Stomach (tissue), 9 donors: ENCODE data around the gene GATB. TPM values are rescaled to one million over a fixed set of nuclear protein-coding genes. Genes with fewer than 3 reads are reported as not detected.

Experiments
- DNase-seq, 2 donors: peaks; one replicate each; pipeline versions ENCODE4 v3.0.0 to v3.0.0-alpha.2; 2013 to 2019
- H3K27ac ChIP-seq, 5 donors: fragments of 200-600 bp in 4 of 5; sonication (generic) in 4 of 5; one replicate each; pipeline ENCODE4 v1.5.1; 2013 to 2019; ENCODE audit warnings: mild to moderate bottlenecking in 1 of 5, moderate library complexity in 1 of 5
- H3K27me3 ChIP-seq, 3 donors: fragments of 200-600 bp; sonication (generic); one replicate each; pipeline ENCODE4 v1.5.1; 2017 to 2019; ENCODE audit warnings: mixed run types in 1 of 3
- H3K36me3 ChIP-seq, 4 donors: fragments of 200-600 bp; sonication (generic); 1 replicate in 3 of 4; 2 replicates in 1 of 4; pipeline ENCODE4 v1.5.1; 2016 to 2019
- H3K4me1 ChIP-seq, 4 donors: fragments of 200-600 bp; sonication (generic); one replicate each; pipeline ENCODE4 v1.5.1; 2016 to 2019
- H3K4me3 ChIP-seq, 4 donors: fragments of 200-600 bp; sonication (generic) in 3 of 4; one replicate each; pipeline ENCODE4 v1.5.1; 2016 to 2019; ENCODE audit warnings: mild to moderate bottlenecking in 1 of 4
- H3K9me3 ChIP-seq, 4 donors: fragments of 200-600 bp; sonication (generic); one replicate each; pipeline ENCODE4 v1.5.1; 2016 to 2019
- EP300 ChIP-seq: sonication (generic); formaldehyde crosslinking; IDR thresholded peaks from one replicate; pipeline ENCODE4 v1.6.1; 2017; ENCODE audit warnings: antibody characterized with exemption
- POLR2A ChIP-seq, 4 donors: fragments of 450-650 bp; IDR thresholded peaks; one replicate each; pipeline ENCODE4 v1.6.1; 2016; ENCODE audit warnings: antibody characterized with exemption in 4 of 4, control low read depth in 2 of 4, mild to moderate bottlenecking in 1 of 4, moderate library complexity in 1 of 4
- POLR2AphosphoS5 ChIP-seq, 3 donors: sonication (generic); formaldehyde crosslinking; IDR thresholded peaks; one replicate each; pipeline ENCODE4 v1.6.1; 2016; ENCODE audit warnings: antibody characterized with exemption in 3 of 3
- WGBS, 5 donors: extraction: QIAGEN DNeasy Blood & Tissue Kit in 3 of 5; methylation state at CpG; one replicate each; pipeline versions ENCODE4 v1.1.5 to v1.1.7; 2013 to 2018; 5-methylcytosine and 5-hydroxymethylcytosine counted together
- intact Hi-C: fragments of 100-400 bp; cut with DNase I; formaldehyde crosslinking; loops from one replicate; pipeline ENCODE4 v1.15.1; 2023; ENCODE audit warnings: low total_unique reads
- polyA plus RNA-seq, 3 donors: library from polyadenylated mRNA; stranded (reverse); fragments of 200-250 nt; gene quantifications; one replicate each; pipeline ENCODE4 v1.2.3, GENCODE V29; 2013
- total RNA-seq, 5 donors: library from RNA; depleted of rRNA; stranded (reverse); fragments of >200 nt; gene quantifications; one replicate each; pipeline versions ENCODE4 v1.1.0 to v1.2.3, GENCODE V29; 2014 to 2016
- TF ChIP-seq, protein P1 (sequence below), 7 experiments: fragments of 450-650 bp in 4 of 7; fragments of 200-600 bp in 3 of 7; sonication (generic) in 3 of 7; IDR thresholded peaks; one replicate each; pipeline ENCODE4 v1.5.1; 2016 to 2019; ENCODE audit warnings: antibody characterized with exemption in 7 of 7, control low read depth in 2 of 7, mild to moderate bottlenecking in 1 of 7
- donor health status: healthy with polysubstance abuse.
- donor health status: Bipolar disorder and iron deficiency.
- donor health status: healthy.

Gene GATB
- total and polyA plus RNA-seq, 8 donors, result 1.8 to 32.2 (median 19.9) TPM

DNA sequence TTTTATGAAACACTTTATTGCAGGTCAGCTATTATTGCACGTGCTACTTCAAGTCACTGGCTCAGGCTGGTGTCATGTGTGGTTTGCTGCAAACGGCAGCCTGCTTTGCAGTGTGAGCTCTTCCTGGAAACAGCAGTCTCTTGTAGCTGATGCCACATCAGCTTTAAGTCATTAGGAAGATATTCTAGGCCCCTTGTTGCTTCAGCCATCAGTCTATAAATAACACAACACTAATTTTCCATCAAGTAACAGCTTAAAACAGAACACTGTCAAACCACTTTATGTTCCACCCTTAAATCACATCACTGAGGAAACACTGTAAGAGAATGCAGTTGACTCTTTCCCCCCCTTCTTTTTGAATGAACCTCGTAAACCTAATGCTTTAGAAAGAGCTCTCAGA lies 93.8 kb downstream of the GATB start:
- DNase-seq, result no peak
- no peak overlapping the region for H3K27ac ChIP-seq
- H3K9me3 ChIP-seq, result no peaks in the 10 kb centered on the region
- intact Hi-C loops, result no loop called here
- H3K36me3 ChIP-seq, result peaks cover 0 to 28% (median 17%) of the 10 kb centered on the region in 4 donors
- no peaks in the 10 kb centered on the region for H3K4me1 ChIP-seq
- H3K27me3 ChIP-seq, result no peaks in the 10 kb centered on the region
- TF ChIP-seq POLR2A (IDR thresholded peaks at IDR 0.05) (no peak), EP300 (no peak), POLR2AphosphoS5 (IDR thresholded peaks at IDR 0.05) (no peak)
- TF ChIP-seq, protein P1, sequence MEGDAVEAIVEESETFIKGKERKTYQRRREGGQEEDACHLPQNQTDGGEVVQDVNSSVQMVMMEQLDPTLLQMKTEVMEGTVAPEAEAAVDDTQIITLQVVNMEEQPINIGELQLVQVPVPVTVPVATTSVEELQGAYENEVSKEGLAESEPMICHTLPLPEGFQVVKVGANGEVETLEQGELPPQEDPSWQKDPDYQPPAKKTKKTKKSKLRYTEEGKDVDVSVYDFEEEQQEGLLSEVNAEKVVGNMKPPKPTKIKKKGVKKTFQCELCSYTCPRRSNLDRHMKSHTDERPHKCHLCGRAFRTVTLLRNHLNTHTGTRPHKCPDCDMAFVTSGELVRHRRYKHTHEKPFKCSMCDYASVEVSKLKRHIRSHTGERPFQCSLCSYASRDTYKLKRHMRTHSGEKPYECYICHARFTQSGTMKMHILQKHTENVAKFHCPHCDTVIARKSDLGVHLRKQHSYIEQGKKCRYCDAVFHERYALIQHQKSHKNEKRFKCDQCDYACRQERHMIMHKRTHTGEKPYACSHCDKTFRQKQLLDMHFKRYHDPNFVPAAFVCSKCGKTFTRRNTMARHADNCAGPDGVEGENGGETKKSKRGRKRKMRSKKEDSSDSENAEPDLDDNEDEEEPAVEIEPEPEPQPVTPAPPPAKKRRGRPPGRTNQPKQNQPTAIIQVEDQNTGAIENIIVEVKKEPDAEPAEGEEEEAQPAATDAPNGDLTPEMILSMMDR (IDR thresholded peaks at IDR 0.05), result no peak
- no peak overlapping the region for H3K4me3 ChIP-seq
- WGBS, 5 donors, result 55 to 63% (median 62%) methylated on average over 3 of the region's 3 CpGs

DNA sequence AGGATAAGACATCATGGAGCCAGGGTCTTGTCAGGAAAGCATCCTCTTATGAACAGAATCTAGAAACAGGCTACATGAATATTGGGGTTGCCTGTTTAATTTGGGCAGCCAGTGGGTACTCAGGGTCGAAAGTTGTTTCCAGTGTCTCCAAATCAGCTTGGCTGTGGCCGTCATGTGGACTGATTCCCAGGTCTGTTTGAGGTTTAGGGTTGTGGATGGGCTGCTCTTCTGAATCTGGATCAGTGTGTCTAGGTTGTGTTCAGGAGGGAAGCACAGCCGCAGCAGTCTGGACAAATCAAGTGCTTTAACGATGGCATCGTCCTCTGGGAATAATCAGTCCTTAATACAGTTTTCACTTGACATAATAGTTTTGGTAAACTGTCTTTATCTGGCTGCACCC lies 94.3 kb downstream of the GATB start:
- Histone ChIP-seq H3K27ac (no peak overlapping the region), H3K4me3 (no peak overlapping the region), H3K9me3 (no peaks in the 10 kb centered on the region), H3K36me3 (peaks cover 0 to 28% (median 17%) of the 10 kb centered on the region in 4 donors), H3K4me1 (no peaks in the 10 kb centered on the region), H3K27me3 (no peaks in the 10 kb centered on the region)
- intact Hi-C loops, result no loop called here
- no peak for DNase-seq
- TF ChIP-seq, protein P1 (IDR thresholded peaks at IDR 0.05), result no peak
- TF ChIP-seq POLR2A (IDR thresholded peaks at IDR 0.05) (no peak), POLR2AphosphoS5 (IDR thresholded peaks at IDR 0.05) (no peak), EP300 (no peak)
- WGBS, 5 donors, result 87 to 95% (median 92%) methylated on average over 5 of the region's 5 CpGs

DNA sequence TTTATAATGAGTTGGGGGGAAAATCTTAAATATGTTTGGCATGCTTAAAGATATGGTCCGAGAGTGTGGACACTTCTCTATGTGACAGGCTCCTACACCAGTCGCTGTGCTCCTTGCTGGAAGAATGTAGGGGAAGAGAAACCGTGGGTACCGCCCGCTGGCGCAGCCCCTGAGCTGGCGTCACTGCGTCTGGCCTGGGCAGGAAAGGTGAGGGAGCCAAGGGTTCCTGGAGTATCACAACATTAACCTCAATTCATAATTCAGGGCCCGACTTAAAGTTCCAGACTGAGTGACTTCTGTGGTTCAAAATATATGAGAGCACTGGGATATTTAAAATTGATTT lies 95.1 kb downstream of the GATB start:
- H3K27me3 ChIP-seq, result no peaks in the 10 kb centered on the region
- TF ChIP-seq EP300 (no peak), POLR2A (IDR thresholded peaks at IDR 0.05) (no peak), POLR2AphosphoS5 (IDR thresholded peaks at IDR 0.05) (no peak)
- TF ChIP-seq, protein P1 (IDR thresholded peaks at IDR 0.05), result no peak
- WGBS, 5 donors, result 91 to 97% (median 94%) methylated on average over 9 of the region's 9 CpGs

DNA sequence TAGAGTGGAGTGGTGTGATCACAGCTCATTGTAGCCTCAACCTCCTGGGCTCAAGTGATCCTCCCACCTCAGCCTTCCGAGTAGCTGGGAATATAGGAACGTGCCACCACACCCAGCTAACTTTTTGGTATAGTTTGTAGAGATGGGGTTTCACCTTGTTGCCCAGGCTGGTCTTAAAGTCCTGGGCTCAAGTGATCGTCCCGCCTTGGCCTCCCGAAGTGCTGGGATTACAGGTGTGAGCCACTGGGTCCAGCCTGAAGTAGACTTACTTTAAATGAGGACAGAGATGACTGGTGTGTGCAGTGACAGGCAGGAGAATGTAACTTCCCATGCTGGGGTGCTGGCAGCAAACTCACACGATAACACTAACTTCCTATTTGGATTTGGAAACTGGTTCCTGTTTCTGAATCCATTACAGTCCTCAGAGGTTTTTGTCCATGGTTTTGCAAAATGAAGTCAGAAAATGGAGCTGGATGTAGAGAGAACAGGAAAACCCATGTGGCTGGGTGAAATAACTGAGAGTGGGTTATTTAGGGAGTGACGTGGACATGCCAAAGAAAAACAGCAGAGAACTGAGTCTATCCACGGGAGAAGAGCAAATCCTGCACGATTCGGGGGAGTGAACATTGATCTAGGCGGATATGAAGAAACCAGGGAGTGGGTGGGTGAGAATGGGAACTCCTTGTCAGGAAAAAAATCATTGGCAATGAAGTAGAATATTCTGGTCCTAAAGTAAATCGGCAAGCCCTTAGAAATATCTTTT lies 95.6 kb downstream of the GATB start:
- WGBS, 5 donors, result 89 to 94% (median 92%) methylated on average over 12 of the region's 12 CpGs
- intact Hi-C loops, result no loop called here
- Histone ChIP-seq H3K36me3 (peaks cover 0 to 28% (median 12%) of the 10 kb centered on the region in 4 donors), H3K4me1 (peaks cover 0 to 2% (median under 1%) of the 10 kb centered on the region in 4 donors), H3K27me3 (no peaks in the 10 kb centered on the region), H3K4me3 (no peak overlapping the region), H3K27ac (no peak overlapping the region), H3K9me3 (no peaks in the 10 kb centered on the region)
- TF ChIP-seq EP300 (no peak), POLR2AphosphoS5 (IDR thresholded peaks at IDR 0.05) (no peak), POLR2A (IDR thresholded peaks at IDR 0.05) (no peak)
- TF ChIP-seq, protein P1 (IDR thresholded peaks at IDR 0.05), result no peak
- DNase-seq, result no peak

More for the DNA sequence above, 95.1 kb downstream of the GATB start:
- Histone ChIP-seq H3K4me1 (no peaks in the 10 kb centered on the region), H3K36me3 (peaks cover 0 to 28% (median 15%) of the 10 kb centered on the region in 4 donors), H3K9me3 (no peaks in the 10 kb centered on the region), H3K27ac (no peak overlapping the region), H3K4me3 (no peak overlapping the region)
- DNase-seq, result no peak
- intact Hi-C loops, result no loop called here
